ENCODE results near the gene ASRGL1. TPM values are rescaled to one million over a fixed set of nuclear protein-coding genes. Genes with fewer than 3 reads are reported as not detected.
A peak's percentile ranks its signal among the peaks of the same experiment; 100 is the strongest.

ASRGL1 gene
- total RNA-seq, 2 experiments from 2014 or later: 3.7 to 9.0 TPM

DNA sequence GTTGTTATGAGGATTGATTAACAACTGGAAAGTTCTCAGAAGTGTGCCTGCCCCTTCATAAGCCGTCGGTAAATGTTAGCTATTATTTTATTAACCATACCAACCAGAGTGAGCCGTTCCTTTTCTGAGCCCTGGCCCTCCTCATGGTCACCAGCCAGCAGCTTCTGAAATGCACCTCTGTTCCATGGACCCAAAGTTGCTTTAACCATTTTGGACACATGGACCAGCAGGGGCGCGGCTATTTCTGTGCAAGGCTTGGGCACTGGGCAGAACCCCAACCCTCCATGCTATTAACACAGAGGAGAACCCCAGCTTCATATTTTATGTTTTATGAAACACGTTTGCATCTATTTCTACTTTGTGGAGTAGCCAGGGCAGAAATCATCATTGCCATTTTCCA, 63.0 kb downstream of the ASRGL1 start:
- Mint-ChIP-seq H3K4me1 (peaks cover 22% of the 10 kb centered on the region), H3K9me3 (ENCODE audit: low read depth) (no peaks in the 10 kb centered on the region), H3K4me3 (no peak overlapping the region), H3K27me3 (no peaks in the 10 kb centered on the region), H3K36me3 (no peaks in the 10 kb centered on the region), H3K27ac (no peak overlapping the region)
- DNase-seq (no peak), ATAC-seq (no peak)
- CTCF ChIA-PET: interaction anchor here (1.1 to 5.3 kb wide), 5 partner anchors 19 to 161 kb away, joined by 3 to 42 read pairs (median 16); no protein-coding TSS in a partner anchor

DNA sequence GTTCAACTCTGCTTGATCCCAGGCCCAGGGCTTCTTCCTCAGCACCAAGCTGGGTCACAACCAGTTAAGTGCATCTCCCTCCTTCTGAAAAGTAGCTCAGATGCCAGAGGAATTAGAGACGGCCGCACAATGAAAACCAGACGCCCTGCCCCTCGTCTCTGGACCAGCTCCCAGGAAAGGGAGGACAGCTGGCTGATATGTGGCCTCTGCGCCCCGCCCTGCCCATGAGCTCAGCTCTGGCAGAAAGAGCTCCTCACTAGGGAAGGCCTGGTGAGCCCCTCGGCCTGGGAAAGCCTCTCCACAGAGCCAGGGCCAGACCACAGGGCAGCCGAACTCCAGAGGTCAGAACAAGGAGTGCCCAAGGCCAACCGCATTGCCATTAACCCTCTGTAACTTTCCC, 63.5 kb downstream of the ASRGL1 start:
- no peaks in the 10 kb centered on the region for H3K36me3 Mint-ChIP-seq
- H3K27me3 Mint-ChIP-seq: no peaks in the 10 kb centered on the region
- H3K9me3 Mint-ChIP-seq (ENCODE audit: low read depth): no peaks in the 10 kb centered on the region
- no peak overlapping the region for H3K4me3 Mint-ChIP-seq
- DNase-seq (no peak), ATAC-seq (no peak)
- H3K27ac Mint-ChIP-seq: no peak overlapping the region
- CTCF ChIA-PET: interaction anchor here (1.1 to 5.3 kb wide), 4 partner anchors 19 to 160 kb away, joined by 3 to 42 read pairs (median 17); no protein-coding TSS in a partner anchor
- peaks cover 22% of the 10 kb centered on the region for H3K4me1 Mint-ChIP-seq

DNA sequence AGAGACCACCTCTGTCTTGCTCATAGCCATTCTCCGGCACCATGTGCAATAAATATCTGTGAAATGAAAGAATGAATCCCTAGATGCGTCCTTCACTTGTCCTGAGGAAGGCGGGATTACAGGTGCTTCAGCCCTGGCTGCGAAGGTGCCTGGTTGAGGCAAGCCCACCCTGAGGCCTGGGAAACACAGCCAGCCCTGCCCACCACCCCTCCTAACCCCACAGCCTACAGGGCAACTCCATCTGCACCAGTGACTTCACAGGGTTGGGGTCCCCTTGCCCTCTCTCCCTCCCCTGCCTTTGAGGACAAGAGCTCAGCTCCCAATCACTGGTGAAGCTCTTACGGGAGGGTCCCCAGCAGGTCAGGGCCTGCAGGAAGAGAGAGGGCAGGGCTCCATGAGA, 64.1 kb downstream of the ASRGL1 start:
- no peaks in the 10 kb centered on the region for H3K36me3 Mint-ChIP-seq
- DNase-seq: no peak
- CTCF ChIA-PET: interaction anchor here (1.1 to 5.3 kb wide), 12 partner anchors 9 to 190 kb away, joined by 3 to 42 read pairs (median 4); partner anchors contain the start of genes EEF1G and TUT1
- peaks cover 22% of the 10 kb centered on the region for H3K4me1 Mint-ChIP-seq
- no peaks in the 10 kb centered on the region for H3K27me3 Mint-ChIP-seq
- H3K9me3 Mint-ChIP-seq (ENCODE audit: low read depth): no peaks in the 10 kb centered on the region
- ATAC-seq: no peak
- peak overlapping the region; percentile 83 for H3K27ac Mint-ChIP-seq
- H3K4me3 Mint-ChIP-seq: peak overlapping the region; percentile 55

DNA sequence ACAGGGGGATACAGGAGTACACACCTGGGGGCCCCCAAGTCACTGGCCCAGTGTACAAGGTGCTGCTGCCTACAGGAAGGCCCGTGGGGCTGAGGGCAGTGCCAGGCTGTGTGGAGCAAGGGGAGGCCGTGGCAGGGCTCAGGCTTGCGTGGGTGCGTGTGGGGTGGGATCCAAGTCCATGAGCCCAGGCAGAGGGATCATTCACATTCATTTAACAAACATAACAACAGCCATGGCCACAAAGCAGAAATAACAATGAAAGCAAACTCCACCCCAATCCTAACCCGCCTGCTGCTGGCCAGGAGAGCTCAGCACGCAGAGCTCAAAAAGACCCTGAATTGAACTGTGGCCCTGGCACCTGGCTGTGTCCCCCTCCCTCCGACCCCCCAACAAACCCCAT, 64.6 kb downstream of the ASRGL1 start:
- H3K27ac Mint-ChIP-seq: peak overlapping the region; percentile 83
- CTCF ChIA-PET: interaction anchor here (1.1 to 5.3 kb wide), 12 partner anchors 9 to 190 kb away, joined by 4 to 42 read pairs (median 4); partner anchors contain the start of genes EEF1G and TUT1
- H3K36me3 Mint-ChIP-seq: no peaks in the 10 kb centered on the region
- peak overlapping the region; percentile 55 for H3K4me3 Mint-ChIP-seq
- no peak for DNase-seq
- no peaks in the 10 kb centered on the region for H3K27me3 Mint-ChIP-seq
- ATAC-seq: no peak
- H3K9me3 Mint-ChIP-seq (ENCODE audit: low read depth): no peaks in the 10 kb centered on the region
- peaks cover 22% of the 10 kb centered on the region for H3K4me1 Mint-ChIP-seq

DNA sequence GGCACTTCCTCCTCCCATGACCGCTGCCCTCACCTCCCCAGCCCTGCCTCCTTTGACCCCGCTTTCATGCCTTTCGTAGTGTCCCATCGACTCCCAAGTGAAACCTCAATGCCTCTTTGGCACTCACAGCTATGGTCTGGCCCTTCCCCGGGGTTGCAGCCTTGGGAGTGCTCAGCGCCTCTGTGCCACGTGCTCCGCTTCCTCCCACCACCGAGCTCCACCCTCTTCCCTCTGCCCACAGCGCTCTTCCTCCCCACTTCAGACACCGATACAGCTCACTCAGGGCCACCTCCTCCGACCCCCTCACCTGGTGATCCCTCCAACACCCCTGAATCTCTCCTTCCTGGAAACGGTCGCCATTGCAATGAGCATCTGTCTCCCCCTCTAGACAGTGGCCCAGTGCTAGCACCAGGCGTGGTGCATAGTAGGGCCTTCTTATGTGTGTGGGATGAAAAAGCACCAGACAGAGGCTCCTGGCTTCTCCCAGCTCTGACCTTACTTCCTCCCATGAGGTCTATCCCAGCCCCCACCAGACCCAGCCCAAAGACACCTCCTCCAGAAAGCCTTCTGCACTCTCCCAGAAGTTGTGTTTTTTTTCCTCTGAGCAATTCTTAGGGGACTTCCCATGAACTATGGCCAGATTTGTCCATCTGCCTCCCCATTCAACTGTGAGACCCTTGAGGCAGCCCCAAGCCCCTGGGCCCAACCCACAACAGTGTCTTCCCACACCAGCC, 65.1 kb downstream of the ASRGL1 start:
- Mint-ChIP-seq H3K27me3 (no peaks in the 10 kb centered on the region), H3K9me3 (ENCODE audit: low read depth) (no peaks in the 10 kb centered on the region), H3K27ac (peak overlapping the region; percentile 83), H3K36me3 (no peaks in the 10 kb centered on the region), H3K4me1 (peaks cover 22% of the 10 kb centered on the region), H3K4me3 (peak overlapping the region; percentile 55)
- CTCF ChIA-PET: interaction anchor here (0.7 to 5.3 kb wide), 13 partner anchors 9 to 231 kb away, joined by 3 to 42 read pairs (median 4); partner anchors contain the start of genes EEF1G and TUT1
- DNase-seq: peak; percentile 76
- peak; percentile 96 for ATAC-seq

DNA sequence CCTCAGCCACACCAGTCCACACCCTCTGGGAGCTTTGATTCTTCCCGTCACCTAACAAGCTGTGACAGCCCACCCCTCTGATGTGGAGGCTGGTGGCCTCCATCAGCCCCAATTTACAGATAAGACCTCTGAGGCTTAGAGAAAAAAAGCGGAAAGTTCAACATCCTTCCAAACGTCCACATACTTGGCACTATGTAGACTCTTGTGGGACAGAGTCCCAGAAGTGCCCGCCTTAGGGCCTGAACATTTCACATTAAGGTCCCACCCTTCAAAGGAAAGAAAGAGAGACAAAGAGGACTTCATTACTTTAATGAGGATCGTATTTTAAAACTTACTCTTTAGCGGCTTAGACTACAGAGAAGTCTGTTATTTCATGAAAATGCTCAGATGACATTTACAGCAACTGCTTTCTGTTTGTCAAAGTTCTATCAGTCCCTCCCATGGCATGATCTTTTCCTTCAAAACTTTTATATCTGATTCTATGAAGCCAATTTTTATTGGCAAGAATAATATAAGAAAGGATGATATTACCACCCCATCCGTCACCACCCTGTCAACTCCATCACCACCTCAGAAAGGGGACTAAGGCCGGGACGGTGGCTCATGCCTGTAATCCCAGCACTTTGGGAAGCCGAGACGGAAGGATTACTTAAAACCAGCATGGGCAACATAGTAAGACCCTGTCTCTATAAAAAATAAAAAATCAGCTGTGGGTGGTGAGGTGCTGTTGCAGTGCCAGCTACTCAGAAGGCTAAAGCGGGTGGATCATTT, 65.9 kb downstream of the ASRGL1 start:
- H3K4me1 Mint-ChIP-seq: peaks cover 22% of the 10 kb centered on the region
- no peak overlapping the region for H3K4me3 Mint-ChIP-seq
- ATAC-seq (no peak), DNase-seq (no peak)
- CTCF ChIA-PET: interaction anchor here (1.1 to 5.3 kb wide), 10 partner anchors 8 to 142 kb away, joined by 3 to 42 read pairs (median 4); no protein-coding TSS in a partner anchor
- no peaks in the 10 kb centered on the region for H3K27me3 Mint-ChIP-seq
- H3K27ac Mint-ChIP-seq: peak overlapping the region; percentile 83
- no peaks in the 10 kb centered on the region for H3K9me3 Mint-ChIP-seq (ENCODE audit: low read depth)
- H3K36me3 Mint-ChIP-seq: no peaks in the 10 kb centered on the region

DNA sequence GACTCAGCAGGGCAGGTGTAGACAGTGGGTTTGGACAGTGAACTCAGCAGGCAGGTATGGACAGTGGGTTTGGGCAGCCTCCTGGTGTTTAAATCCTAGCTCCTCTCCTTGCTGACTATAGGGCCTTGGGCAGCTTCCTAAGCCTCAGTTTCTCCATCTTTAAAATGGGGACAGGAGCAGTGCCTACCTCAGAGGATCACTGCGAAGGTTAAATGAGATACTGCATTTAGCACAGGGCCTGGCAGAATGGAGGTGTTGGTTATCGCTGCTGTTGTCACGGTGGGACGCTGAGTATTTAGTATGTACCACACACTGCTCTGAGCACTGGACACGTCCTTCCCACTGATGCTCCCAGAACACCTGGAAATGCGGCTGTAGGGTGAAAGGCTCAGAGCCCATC, 67.2 kb downstream of the ASRGL1 start:
- H3K4me3 Mint-ChIP-seq: no peak overlapping the region
- H3K27me3 Mint-ChIP-seq: no peaks in the 10 kb centered on the region
- peaks cover 20% of the 10 kb centered on the region for H3K4me1 Mint-ChIP-seq
- H3K27ac Mint-ChIP-seq: no peak overlapping the region
- no peaks in the 10 kb centered on the region for H3K36me3 Mint-ChIP-seq
- ATAC-seq (no peak), DNase-seq (no peak)
- H3K9me3 Mint-ChIP-seq (ENCODE audit: low read depth): no peaks in the 10 kb centered on the region
- CTCF ChIA-PET: interaction anchor here (0.8 to 1.5 kb wide), 3 partner anchors 10 to 18 kb away, joined by 3 to 9 read pairs (median 3); partner anchors contain the start of gene SCGB1A1

DNA sequence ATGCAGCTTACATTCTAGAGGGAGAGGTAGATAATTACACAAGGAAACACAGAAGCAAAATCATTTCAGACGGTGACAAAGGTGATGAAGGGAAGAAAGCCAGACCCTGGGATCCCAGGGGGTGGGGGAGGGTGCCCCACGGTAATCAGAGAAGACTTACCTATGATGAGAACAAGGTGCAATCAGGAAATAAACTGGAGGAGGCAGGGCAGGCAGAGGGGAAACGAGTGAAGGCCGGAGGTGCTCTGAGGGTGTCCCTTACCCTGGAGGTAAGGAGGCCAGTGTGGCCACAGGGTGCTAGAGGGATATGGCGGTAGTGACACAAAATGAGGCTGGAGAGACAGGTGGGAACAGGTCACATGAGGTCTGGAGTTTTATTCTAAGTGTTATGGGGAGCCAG, 67.7 kb downstream of the ASRGL1 start:
- Mint-ChIP-seq H3K4me3 (no peak overlapping the region), H3K4me1 (peaks cover 18% of the 10 kb centered on the region), H3K9me3 (ENCODE audit: low read depth) (no peaks in the 10 kb centered on the region), H3K36me3 (no peaks in the 10 kb centered on the region), H3K27ac (no peak overlapping the region), H3K27me3 (no peaks in the 10 kb centered on the region)
- CTCF ChIA-PET: interaction anchor here (1.5 kb wide), 1 partner anchor 19 kb away, joined by 3 read pairs; no protein-coding TSS in a partner anchor
- ATAC-seq (no peak), DNase-seq (no peak)

DNA sequence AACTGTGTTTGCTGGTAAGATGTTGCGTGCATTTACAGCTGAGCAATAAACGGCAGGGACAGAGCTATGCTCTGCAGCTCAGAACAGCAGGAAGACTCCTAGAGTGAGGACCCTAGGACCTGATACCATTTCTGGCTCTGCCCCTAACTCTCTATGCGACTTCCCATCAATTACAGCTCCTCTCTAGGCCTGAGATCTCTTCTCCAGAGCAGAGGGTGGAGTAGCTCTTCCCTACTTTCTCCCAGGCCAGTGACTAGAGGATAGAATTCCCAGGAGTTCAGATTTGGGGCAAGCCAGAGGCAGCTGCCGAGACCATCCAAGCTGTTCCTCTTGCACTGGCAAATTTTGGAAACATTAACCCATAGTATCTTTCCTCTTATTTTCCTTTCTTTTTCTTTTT, 68.8 kb downstream of the ASRGL1 start:
- DNase-seq (no peak), ATAC-seq (no peak)
- H3K36me3 Mint-ChIP-seq: no peaks in the 10 kb centered on the region
- H3K27ac Mint-ChIP-seq: no peak overlapping the region
- peaks cover 18% of the 10 kb centered on the region for H3K4me1 Mint-ChIP-seq
- no peaks in the 10 kb centered on the region for H3K9me3 Mint-ChIP-seq (ENCODE audit: low read depth)
- no peak overlapping the region for H3K4me3 Mint-ChIP-seq
- no peaks in the 10 kb centered on the region for H3K27me3 Mint-ChIP-seq
- CTCF ChIA-PET: interaction anchor here (1.1 to 2.6 kb wide), 3 partner anchors 11 to 188 kb away, joined by 3 to 14 read pairs (median 11); no protein-coding TSS in a partner anchor

DNA sequence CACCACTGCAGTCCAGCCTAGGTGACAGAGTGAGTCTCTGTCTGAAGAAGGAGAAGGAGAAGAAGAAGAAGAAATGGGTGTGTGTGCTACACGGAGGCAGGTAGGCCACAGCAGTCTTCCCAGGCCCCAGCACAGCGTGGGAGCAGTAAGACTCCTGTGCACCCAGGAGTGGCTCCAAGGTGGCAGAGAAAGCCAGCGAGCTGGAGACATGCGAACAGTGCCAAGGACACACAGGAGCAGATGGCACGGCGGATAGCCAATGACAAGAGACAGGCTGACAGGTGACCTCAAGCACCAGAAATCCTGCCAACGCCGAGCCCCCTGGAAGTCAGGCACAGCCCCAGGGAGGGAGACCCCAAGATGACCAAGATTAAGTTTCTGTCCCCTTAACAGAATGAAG, 72.6 kb downstream of the ASRGL1 start:
- H3K36me3 Mint-ChIP-seq: no peaks in the 10 kb centered on the region
- no peaks in the 10 kb centered on the region for H3K27me3 Mint-ChIP-seq
- no peaks in the 10 kb centered on the region for H3K9me3 Mint-ChIP-seq (ENCODE audit: low read depth)
- no peaks in the 10 kb centered on the region for H3K4me1 Mint-ChIP-seq
- H3K4me3 Mint-ChIP-seq: no peak overlapping the region
- DNase-seq (no peak), ATAC-seq (no peak)
- CTCF ChIA-PET: interaction anchor here (1.2 to 2.4 kb wide), 2 partner anchors 15 to 151 kb away, joined by 3 to 13 read pairs; no protein-coding TSS in a partner anchor
- no peak overlapping the region for H3K27ac Mint-ChIP-seq

DNA sequence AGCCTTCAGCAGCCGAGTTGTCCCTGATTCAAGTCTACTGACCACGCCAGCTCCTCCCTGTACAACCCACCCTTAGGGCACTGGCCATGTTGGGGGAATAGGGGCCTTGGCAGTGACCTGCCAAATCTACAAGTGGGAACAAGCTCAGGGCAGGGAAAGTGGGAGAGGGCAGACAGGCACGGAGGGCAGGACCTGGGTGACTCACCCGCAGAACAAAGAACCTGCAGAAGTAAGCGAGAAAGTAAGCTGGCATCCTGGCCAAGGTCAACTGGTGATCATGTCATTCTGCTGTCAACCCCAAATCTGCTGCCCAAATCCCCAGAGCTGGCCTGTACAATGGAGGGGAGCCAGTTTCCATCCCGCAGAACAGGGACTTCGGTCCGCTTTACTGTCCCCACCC, 73.7 kb downstream of the ASRGL1 start:
- Mint-ChIP-seq H3K4me1 (no peaks in the 10 kb centered on the region), H3K27ac (no peak overlapping the region), H3K9me3 (ENCODE audit: low read depth) (no peaks in the 10 kb centered on the region), H3K36me3 (no peaks in the 10 kb centered on the region), H3K4me3 (no peak overlapping the region), H3K27me3 (no peaks in the 10 kb centered on the region)
- CTCF ChIA-PET: interaction anchor here (1.2 to 2.4 kb wide), 3 partner anchors 9 to 150 kb away, joined by 3 to 13 read pairs (median 4); no protein-coding TSS in a partner anchor
- DNase-seq: no peak
- ATAC-seq: no peak

DNA sequence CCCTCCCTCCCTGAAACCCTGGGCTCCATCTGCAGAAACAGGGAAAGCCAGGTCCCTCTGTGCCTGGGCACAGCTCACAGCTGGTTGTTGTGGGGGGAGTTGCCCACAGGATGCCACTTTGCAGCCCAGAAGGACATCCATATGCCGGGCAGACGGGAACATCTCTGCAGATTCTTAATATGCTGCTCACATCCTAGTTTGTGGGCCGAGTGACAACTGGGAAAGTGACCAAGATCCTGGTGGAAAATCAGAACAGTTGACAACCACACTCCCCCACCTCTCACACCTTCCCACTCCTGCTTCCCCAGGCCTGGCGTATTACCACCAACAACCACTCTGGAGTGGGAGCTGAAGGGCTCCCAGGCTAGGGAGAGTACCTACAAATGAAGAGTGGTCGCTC, 74.3 kb downstream of the ASRGL1 start:
- ATAC-seq: no peak
- Mint-ChIP-seq H3K27me3 (no peaks in the 10 kb centered on the region), H3K27ac (no peak overlapping the region), H3K4me1 (no peaks in the 10 kb centered on the region), H3K9me3 (ENCODE audit: low read depth) (no peaks in the 10 kb centered on the region), H3K36me3 (no peaks in the 10 kb centered on the region), H3K4me3 (no peak overlapping the region)
- CTCF ChIA-PET: interaction anchor here (1.5 to 4.7 kb wide), 3 partner anchors 9 to 13 kb away, joined by 4 to 25 read pairs (median 13); no protein-coding TSS in a partner anchor
- DNase-seq: no peak

DNA sequence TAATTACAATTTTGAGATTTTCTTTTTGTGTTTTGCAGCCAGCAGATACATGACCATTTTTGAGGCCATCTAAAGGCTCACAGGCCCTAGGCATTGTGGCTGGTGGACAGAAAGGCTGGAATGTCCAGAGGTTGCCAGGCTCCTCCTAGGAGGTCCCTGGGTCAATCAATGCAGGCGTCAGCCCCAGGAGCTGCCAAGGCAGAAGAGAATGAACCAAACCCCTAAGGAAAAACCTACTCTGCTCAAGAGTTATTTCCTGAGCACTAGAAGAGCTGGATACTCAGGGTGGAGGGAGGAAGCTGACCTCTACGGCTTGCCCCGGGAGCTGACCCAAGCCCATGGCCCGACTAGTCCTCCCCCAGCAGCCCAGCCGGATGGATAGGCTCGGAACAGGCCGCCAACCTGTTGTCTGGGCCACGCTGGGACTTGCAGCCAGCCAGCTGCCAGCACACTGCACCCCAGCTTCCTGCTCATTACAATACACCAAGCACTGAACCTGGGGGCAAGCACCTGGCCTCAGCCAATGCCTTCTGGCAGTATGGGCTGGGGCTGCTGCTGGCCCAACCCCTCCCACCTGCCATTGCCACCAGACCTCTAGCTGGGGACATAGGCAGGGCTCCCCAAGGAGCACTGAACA, 75.9 kb downstream of the ASRGL1 start:
- H3K36me3 Mint-ChIP-seq: no peaks in the 10 kb centered on the region
- no peaks in the 10 kb centered on the region for H3K27me3 Mint-ChIP-seq
- CTCF ChIA-PET: interaction anchor here (0.9 to 4.7 kb wide), 3 partner anchors 11 to 18 kb away, joined by 4 to 25 read pairs (median 4); no protein-coding TSS in a partner anchor
- no peaks in the 10 kb centered on the region for H3K9me3 Mint-ChIP-seq (ENCODE audit: low read depth)
- no peak for DNase-seq
- H3K27ac Mint-ChIP-seq: no peak overlapping the region
- no peak for ATAC-seq
- H3K4me3 Mint-ChIP-seq: no peak overlapping the region
- no peaks in the 10 kb centered on the region for H3K4me1 Mint-ChIP-seq
